GM12874 (cell line): ENCODE results near the gene ADGRL3.

Experiments
- CTCF ChIP-seq: IDR thresholded peaks from 2 replicates; pipeline ENCODE4 v1.5.1; 2011; ENCODE audit warnings: low read depth, mild to moderate bottlenecking, control low read depth, low read length, moderate library complexity; ENCODE audit not compliant: insufficient read depth

The ADGRL3 gene

GRCh38 chr4:61994036-61994435 is 793.9 kb downstream of the ADGRL3 start:
- TF ChIP-seq CTCF: no peak

- no peak for TF ChIP-seq CTCF
These were observed 795.7 kb downstream of the ADGRL3 start for GRCh38 chr4:61995717-61996340.

- no peak for TF ChIP-seq CTCF
These were observed 796.8 kb downstream of the ADGRL3 start for GRCh38 chr4:61996943-61997342.

- no peak for TF ChIP-seq CTCF
These were observed 797.7 kb downstream of the ADGRL3 start for GRCh38 chr4:61997831-61998230.

GRCh38 chr4:62003695-62004094 is 803.6 kb downstream of the ADGRL3 start:
- TF ChIP-seq CTCF: no peak

GRCh38 chr4:62004881-62005280 is 804.8 kb downstream of the ADGRL3 start:
- no peak for TF ChIP-seq CTCF

GRCh38 chr4:62006108-62006507 is 806.0 kb downstream of the ADGRL3 start:
- no peak for TF ChIP-seq CTCF
